GM19035 (cell line): ENCODE measurements around the gene PRDM16.

Experiments
- ATAC-seq: cut with Tn5 transposase; IDR thresholded peaks from one replicate; pipeline ENCODE4 v1.9.1; 2021; ENCODE audit not compliant: unreplicated experiment

The PRDM16 gene

DNA sequence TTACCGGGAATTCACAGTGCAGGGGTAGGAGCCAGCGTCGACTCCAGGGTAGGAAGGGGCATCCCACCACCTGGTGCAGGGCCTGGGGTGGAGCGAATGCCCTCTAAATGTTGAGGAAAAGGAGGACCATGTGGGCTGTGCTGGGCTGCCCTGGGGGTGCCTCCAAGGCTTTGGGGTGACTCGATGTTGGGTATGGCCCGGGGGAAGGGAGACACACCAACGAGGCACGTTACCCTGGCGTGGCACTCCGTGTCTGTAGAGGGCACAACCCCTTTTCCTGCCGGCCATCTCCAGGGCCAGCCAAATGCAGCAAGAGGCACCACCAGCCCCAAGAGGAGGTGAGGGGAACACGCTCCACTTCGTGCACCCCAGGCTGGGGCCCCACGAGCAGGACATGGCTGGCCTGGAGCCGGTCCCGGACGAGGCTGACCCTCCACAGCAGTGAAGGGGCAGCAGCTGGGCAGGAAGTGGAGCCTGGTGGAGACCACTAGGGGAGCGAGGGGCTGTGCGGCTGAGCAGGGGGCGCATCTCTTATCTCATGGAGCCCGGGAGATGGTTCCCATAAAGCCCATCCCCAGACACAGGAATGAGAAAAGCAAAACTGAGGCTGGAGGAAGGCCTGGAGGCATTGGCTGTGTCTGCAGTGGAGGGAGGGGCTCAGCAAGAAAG is 36.5 kb upstream of the PRDM16 start:
- ATAC-seq, result no peak

DNA sequence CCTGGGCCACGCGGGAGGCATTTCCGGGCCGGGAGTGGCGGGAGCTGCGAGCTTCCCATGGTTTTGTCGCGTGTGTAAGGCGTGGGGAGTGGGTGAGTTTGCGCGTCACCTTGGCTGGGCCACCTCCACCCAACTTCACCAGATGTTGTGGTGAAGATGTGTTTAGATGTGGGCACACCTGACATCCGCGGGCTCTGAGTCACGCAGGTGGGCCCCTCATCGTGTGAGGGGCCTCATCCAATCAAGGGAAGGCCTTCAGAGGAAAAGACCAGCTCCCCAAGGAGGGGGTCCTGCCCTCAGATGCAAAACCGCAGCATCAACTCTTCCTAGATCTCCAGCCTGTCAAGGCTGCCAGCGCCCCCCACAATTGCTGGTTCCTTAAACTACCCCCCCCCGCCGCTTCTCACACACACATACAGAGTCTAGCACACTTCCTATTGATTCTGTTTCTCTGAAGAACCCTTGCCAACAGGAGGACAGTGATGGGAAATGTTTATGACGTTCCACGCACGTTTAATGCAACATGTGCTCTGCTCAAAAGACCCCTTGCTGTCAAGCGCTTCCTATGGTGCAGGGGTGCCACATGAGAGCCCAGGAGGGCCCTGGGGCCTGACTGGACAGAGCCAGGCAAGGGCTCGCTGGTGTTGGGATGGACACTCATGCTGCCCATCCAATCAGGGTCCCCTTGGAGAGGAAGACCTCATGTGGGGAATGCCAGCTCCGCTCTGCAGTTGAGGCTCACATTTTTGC is 35.8 kb upstream of the PRDM16 start:
- ATAC-seq, result no peak

DNA sequence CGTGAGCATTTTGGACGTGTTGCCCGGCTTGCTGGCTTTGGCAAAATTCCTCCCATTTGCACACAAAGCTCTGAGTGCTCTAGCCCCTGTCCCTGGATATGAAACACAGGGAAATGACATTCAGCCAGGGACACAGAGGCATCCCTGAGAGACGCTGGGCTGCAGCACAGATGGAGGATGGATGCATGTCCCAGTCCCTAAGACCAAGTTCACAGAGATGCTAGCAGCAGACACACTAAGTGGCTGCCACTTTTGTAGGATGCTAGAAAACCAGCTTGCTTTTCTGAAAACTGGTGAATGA is 35.3 kb upstream of the PRDM16 start:
- ATAC-seq, result no peak

DNA sequence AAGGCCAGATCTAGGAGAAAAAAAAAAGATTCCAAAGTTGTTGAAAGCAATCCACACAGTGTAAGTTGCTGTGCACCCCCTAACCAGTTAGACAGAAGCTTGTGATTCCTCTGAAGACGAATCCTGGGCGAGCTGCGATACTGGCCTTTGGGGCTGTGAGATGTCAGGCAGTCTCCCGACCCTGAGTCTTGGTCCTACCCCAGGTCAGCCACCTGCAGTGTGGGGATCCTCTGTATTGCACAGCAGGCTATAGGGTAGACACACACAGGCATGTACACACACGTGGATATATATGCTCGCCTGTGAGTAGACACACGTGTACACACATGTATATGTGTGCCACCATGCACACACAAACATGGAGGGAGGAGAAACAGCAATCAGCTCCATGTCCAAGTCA is 34.8 kb upstream of the PRDM16 start:
- no peak for ATAC-seq

DNA sequence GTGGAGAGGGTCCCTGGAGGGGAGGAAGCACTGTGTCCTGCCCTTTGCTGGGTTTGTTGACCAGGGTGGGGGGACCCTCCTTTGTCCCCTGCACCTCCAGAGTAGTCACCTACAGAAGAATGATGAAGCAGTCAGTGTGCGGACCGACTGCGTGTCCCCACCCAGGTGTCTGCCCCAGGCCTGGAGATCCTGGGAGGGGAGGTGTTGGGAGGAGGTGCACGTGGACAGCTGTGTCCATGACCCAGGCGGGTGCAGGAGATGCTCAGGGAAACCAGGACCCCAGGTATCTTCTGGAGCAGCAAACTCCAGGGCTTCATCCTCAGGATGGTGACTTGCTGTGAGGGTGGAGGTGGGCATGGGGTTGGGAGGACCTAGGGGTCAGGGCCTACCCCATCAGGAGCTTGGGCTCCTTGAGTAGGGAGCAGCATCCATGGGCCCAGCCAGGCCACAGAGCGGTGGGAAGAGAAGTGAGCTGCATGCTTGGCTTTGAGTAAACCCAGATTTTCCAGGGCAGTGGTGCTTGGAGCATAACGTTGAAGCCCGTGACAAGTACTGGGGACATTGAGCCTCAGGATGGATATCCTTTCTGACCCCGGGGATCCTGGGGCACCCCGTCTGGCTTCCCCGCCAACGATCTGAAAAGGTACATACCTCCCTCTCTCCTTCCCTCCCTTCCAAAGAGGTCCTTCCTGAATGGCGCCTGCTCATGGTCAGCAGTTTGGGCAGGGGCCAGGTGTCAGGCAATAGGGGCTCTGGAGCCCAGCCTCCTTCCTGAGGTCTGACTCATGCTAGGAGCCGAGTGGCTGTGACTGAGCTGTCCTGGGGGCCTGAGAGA is 34.1 kb upstream of the PRDM16 start:
- no peak for ATAC-seq

DNA sequence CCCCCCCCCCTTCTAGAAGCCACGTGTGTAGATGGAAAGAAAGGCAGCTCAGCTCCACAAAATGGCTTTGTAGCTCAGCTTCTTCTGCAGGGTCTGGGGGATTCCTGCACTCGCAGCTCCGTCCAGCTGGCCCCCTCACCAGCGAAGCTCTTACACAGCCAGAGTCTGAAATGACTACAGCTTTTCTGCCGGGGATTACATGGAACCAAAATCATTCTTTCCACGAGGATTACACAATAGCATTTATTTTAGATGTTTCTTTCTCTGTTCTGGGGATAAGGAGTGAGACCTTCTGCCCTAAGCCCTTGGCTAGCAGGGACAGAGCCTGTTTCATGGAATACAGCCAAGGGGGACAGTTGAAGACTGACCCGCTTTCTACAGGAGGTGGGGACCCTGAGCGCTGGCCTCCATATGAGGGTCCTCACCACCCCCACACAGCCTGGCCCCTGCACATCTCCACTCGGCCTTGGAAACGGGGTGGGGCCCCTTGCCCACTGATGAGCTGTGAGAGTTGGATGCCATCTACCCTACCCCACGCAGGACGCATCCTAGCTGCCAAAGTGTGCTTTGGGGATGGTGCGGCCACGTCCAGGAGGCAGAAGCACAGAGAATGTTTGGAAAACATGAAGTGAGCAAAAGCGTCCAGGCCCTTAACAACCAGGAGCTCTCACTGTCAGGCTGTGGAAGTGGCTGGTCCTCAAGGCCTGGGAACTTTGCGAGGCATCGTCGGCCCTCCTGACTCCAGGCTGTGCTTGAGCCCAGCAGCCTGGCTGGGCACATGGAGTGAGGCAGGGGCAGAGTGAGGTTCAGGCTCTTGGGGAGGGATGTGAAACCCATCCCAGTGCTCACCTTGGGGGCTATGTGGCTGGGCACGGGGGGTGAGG is 33.2 kb upstream of the PRDM16 start:
- no peak for ATAC-seq

DNA sequence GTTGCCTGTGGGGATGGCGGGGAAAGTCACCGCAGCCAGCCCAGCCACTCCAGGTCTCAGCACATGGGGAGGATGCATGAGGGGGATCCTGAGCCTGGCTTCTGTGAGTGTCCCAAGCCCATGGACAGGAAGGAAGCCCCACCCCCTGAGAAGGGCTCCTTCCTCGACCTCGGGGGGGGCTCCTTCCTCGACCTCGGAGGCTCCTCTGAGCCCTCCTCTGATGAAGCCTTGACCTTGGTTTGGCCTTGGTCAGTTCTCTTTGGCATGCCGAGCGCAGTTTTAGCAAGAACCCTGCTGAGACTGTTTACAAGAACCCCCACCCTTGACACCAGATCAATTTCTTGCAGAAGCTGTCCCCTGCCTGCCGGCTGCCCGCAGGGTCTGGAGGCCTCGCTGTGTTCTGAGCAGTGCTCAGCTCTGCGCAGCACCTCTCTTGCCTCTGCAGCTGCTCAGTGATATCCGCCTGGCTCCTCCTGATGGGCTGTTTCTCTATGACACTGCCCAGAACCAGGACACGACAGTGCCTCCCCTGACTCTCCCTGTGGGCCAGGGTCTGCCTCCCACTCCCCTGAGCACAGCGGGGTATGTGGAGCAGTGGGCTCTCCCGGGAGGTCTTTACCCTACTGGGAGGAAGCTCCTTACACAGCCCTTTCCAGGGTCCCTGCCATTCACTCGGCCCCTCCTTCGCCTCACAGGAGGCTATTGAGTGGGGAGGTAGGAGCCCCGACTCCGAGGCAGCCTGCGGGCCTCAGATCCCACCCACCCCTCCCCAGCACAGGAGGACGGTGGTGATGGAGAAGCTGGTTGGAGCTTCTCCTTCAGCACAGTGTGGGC is 32.3 kb upstream of the PRDM16 start:
- ATAC-seq, result no peak

DNA sequence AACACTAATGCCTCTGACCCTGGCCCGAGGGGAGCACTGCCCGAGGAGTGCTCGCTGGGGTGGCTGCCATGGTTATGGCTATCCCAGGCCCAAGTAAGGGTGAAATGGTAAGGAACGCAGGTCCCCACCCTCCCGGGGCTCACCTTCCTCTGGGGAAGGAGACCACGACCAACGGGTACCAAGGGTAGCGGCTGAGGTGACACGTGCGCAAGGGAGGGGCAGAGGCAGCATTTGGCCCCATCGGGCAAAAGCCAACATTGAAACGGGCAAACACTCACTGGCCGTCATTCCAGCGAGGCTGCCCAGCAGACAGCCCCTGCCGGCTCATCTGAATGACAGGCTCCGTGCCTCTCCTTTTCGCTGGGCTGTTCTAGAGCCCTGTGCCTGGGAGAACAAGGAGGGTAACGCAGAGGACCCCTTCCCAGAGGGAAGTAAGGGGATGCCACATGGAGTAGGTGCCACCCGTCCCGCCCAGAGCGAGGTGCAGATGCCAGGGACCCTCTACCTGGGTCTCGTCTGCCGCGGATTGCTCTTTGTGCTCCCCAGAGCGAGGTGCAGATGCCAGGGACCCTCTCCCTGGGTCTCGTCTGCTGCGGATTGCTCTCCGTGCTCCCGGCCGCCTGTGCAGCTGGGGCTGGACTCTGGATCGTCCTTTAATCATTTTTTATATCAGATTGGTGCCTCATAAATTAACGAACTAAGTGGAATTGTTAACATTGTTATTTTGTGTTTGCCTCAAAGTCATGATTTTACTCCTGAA is 31.5 kb upstream of the PRDM16 start:
- ATAC-seq, result no peak

DNA sequence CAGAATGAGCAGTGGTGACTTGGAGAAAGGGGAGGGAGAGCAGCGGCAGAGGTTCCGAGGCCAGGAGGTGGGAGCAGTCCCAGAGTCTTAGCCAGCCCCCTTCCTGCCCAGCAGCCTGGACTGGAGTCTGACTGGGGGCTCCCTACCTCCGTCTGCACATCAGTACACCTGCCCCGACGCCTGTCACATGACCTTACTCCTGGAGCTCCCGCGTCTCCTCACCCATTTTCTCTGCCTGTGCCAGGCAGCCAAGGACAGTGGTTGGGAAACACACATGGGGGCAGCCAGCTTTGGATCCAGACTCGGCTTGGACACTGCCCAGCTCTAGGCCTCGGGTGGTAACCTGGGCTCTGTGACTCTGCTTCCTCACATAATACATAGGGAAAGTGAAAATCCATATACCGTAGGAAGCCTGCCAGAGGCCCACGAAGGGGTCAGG is 30.9 kb upstream of the PRDM16 start:
- no peak for ATAC-seq

DNA sequence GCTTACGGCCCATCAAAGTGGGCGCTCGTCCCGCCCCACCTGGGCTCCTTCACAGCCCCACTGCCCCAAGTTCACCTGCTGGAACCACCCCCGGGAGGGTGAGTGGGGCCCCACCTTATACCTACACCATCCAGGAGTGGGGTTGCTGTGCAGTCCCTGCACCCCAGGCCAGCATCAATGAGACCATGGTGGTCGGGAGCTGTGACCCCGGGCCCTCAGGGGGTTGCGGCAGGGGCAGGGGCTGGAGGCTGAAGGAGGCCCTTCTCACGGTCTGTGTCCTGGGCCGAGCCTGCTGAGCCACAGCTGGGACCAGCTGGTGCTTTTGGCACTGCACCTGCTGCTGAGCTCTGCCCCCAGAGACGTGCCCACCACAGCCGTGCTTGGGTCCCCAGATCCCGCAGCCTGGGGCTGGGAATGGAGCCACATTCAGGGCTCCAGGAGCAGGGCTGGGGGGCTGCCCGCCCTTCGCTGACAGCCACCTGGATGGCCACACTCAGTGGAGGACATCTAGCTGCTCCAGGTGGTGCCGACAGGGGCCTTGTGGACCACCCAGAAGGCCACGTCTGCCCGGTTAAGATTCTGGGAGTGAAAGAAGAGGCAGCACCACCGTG is 30.3 kb upstream of the PRDM16 start:
- no peak for ATAC-seq

DNA sequence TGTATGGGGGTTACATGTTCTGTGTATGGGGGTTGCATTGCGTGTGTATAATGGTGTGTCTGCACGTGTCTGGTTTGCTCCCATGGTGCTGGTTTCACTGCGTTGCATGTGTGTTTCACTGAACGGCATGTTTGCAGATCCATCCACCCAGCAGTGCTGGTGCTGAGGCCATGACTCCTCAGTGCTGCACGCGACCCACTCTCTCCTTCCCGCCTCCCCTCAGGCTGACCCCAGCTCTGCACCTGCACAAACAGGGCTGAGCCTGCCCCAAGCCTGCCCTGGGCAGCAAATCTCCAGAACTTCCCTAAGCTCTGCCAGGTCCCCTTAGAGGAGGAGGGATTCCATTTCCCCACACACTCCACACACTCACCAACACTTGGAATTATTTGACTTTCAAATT is 29.0 kb upstream of the PRDM16 start:
- no peak for ATAC-seq

DNA sequence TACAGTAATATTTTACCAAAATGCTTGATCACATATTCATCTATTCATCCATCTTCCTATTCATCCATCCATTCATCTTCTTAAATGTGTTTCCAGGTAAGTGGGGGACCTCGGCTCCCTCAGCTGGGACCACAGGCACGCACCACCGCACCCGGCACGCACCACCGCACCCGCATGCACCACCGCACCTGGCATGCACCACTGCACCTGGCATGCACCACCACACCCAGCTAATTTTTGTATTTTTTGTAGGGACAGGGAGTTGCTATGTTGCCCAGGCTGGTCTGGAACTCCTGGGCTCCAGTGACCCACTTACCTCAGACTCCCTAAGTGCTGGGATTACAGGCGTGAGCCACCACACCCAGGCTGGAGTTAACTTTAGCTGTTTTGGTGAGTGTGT is 26.5 kb upstream of the PRDM16 start:
- ATAC-seq, result no peak

DNA sequence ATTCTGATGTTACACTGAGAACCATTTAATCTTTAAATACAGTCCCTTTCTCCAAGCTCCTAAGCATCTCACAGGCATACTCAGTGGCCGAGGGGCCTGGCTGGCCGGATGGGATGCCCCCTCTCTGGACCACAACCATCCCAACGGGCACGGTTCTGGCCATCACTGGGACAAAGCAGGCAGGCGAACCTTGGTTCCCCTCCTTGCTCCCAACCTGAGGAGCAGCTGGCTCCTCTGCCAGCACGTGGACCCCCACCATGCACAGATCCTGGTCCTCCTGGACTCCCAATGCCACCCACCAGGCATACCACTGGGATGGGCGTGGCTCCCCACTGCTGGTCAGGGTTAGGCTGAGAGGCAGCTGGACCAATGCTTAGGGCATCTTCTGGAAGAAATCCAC is 19.8 kb upstream of the PRDM16 start:
- ATAC-seq, result no peak

DNA sequence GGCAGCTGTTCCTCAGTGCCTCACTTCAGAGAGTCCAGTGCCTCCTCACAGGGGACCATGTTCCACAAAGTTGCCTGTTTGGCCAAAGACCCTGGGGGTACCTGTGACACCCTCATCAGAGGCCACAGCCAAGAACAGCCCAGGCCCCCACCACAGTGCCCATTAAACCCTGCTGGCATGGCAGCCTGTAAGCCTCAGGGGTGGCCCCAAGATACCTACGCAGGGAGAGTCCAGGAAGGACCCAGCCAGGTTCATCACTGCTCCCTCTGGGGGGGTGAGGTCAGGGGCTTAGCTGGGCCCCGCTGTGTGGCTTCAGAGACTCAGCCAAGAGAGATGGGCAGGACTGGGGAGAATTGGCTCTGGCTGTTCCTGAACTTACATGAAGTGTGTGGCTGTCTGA is 19.1 kb upstream of the PRDM16 start:
- no peak for ATAC-seq

DNA sequence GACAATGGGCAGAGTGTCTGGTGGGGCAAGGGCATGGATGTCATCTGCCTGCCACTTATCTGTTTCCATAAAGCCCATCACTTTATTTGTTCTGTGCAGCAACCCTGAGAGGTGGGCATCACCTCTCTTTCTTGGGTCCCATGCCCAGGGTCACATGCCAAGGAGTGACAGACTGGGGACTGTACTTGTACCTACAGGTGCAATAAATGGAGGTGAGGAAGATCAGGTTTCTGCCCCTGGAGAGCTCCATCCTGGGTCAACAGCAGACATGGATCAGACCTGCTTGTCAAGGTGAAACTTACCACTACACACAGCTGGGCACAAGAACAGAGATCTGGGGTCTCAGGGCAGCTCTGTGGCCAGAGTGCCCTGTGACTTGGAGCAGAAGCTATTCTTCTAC is 18.4 kb upstream of the PRDM16 start:
- ATAC-seq, result no peak

DNA sequence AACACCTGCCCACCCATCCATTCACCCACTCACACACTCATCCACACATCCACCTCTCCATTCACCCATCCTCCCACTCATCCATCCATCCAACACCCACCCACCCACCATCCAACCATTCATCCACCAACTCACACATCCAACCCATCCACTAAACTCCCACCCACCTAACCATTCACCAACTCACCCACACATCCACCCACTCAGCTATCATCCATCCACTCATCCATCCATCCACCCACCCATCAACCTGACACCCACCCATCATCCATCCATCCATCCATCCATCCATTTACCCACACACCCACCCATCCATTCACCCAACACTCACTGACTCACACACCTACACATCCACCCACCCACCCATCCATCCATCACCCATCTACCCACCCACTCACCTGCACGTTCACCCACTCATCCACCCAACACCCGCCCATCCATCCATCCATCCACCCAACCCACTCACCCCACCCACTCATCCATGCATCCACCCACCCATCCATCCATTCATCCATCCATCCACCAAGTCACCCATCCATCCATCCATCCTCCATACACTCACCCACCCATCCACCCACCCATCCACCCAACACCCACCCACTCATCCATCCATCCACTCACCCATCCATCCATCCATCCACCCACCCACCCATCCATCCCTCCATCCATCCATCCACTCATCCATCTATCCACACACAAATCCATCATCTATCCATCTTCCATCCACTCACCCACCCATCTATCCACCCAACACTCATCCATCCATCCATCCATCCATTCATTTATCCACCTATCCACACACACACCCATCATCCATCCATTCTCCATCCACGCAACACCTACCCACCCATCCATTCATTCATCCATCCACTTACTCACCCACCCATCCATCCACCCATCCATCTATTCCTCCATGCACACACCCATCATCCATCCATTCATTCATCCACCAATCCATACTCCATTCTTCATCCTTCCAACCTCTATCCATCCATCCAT is 17.4 kb upstream of the PRDM16 start:
- ATAC-seq, result no peak

DNA sequence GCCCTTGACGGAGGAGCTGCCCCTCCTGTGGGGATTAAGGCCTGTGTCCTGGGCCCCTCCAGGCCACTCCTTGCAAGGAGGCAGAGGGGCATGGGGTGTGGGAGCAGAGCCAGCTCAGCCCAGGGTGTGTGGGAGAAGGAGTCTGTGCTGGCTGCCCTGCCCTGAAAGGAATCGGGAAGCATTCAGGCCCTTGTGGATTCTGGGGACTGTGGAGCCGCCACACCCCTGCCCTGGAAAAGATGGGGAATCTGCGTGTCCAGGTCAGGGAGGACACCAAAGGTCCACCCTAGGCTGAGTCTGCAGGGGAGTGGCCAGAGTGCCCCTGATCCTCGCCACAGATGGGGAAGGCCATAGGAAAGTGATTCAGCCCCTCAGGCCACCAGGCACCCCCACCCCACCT is 16.5 kb upstream of the PRDM16 start:
- ATAC-seq, result no peak
